ENCODE data around the gene HIP1.
"Not testable (repeated sequence)": the region's sequence is repeated elsewhere in the genome, so short reads cannot be mapped to it uniquely, and the experiment has no call there.

HIP1 gene

GRCh38 chr7:75485355-75485978, 253.3 kb downstream of the HIP1 start:
- H3K4me1 ChIP-seq (ENCODE audit: control insufficient read depth, low read depth, low read length); H3K9me3 ChIP-seq (ENCODE audit: control insufficient read depth, low read depth, low read length); H3K27me3 ChIP-seq (ENCODE audit: control insufficient read depth, insufficient read depth, low read length); H3K27ac ChIP-seq (ENCODE audit: low read length); H3K36me3 ChIP-seq (ENCODE audit: control insufficient read depth, low read depth, low read length): not testable (repeated sequence)
- Histone ChIP-seq H3K4me3 (ENCODE audit: low read length) (peak overlapping the region; percentile 75), H3K9ac (ENCODE audit: low read length) (peak overlapping the region; percentile 68)

All from iPS-18a (cell line).